A673 (cell line): ENCODE results near the gene NIT1.

Source experiments
- EZH2 ChIP-seq: fragments of 200-600 bp; sonication (generic); IDR thresholded peaks from 2 replicates; pipeline ENCODE4 v1.6.1; 2017; ENCODE audit warnings: borderline replicate concordance, low read depth, mild to moderate bottlenecking, mixed read lengths, antibody characterized with exemption, low read length; ENCODE audit not compliant: poor library complexity, severe bottlenecking
- TF ChIP-seq, protein P1 (sequence below): fragments of 300-800, 200-600 bp; sonication (generic); conservative IDR thresholded peaks from 2 replicates; pipeline ENCODE4 v1.5.1; 2017; ENCODE audit warnings: low read depth, mild to moderate bottlenecking, antibody characterized with exemption, low read length, moderate library complexity, mixed read lengths

DNA sequence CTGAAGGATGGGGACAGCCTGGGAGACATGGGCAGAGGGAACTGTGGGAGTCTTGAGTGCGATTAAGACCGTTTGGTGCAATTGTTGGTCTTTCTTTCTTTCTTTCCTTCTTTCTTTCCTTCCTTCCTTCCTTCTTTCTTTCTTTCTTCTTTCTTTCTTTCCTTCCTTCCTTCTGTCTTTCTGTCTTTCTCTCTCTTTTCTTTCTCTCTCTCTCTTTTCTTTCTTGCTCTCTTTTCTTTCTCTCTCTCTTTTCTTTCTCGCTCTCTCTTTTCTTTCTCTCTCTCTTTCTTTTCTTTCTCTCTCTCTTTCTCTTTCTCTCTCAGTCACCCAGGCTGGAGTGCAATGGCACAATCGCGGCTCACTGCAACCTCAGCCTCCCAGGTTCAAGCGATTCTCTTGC, 22.7 kb upstream of the NIT1 start:
- TF ChIP-seq, protein P1, sequence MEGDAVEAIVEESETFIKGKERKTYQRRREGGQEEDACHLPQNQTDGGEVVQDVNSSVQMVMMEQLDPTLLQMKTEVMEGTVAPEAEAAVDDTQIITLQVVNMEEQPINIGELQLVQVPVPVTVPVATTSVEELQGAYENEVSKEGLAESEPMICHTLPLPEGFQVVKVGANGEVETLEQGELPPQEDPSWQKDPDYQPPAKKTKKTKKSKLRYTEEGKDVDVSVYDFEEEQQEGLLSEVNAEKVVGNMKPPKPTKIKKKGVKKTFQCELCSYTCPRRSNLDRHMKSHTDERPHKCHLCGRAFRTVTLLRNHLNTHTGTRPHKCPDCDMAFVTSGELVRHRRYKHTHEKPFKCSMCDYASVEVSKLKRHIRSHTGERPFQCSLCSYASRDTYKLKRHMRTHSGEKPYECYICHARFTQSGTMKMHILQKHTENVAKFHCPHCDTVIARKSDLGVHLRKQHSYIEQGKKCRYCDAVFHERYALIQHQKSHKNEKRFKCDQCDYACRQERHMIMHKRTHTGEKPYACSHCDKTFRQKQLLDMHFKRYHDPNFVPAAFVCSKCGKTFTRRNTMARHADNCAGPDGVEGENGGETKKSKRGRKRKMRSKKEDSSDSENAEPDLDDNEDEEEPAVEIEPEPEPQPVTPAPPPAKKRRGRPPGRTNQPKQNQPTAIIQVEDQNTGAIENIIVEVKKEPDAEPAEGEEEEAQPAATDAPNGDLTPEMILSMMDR, result no peak
- no peak for TF ChIP-seq EZH2
